Fibroblast of mammary gland (primary cell): ENCODE measurements around the gene TEX10.

Experiments
- DNase-seq: peaks from one replicate; pipeline ENCODE4 v3.0.0-alpha.2; 2010; ENCODE audit warnings: low read depth
- H3K4me3 ChIP-seq: 2 replicates; pipeline ENCODE4 v1.5.1; 2011; ENCODE audit warnings: low read depth, mild to moderate bottlenecking, low read length, moderate library complexity; ENCODE audit not compliant: control insufficient read depth
- TF ChIP-seq, protein P1 (sequence below): conservative IDR thresholded peaks from 2 replicates; pipeline ENCODE4 v1.5.1; 2011; ENCODE audit warnings: low read depth, low read length, inconsistent platforms; ENCODE audit not compliant: control insufficient read depth, insufficient read depth

The TEX10 gene

GRCh38 chr9:100322954-100323536 lies 29.7 kb downstream of the TEX10 start:
- TF ChIP-seq, protein P1, sequence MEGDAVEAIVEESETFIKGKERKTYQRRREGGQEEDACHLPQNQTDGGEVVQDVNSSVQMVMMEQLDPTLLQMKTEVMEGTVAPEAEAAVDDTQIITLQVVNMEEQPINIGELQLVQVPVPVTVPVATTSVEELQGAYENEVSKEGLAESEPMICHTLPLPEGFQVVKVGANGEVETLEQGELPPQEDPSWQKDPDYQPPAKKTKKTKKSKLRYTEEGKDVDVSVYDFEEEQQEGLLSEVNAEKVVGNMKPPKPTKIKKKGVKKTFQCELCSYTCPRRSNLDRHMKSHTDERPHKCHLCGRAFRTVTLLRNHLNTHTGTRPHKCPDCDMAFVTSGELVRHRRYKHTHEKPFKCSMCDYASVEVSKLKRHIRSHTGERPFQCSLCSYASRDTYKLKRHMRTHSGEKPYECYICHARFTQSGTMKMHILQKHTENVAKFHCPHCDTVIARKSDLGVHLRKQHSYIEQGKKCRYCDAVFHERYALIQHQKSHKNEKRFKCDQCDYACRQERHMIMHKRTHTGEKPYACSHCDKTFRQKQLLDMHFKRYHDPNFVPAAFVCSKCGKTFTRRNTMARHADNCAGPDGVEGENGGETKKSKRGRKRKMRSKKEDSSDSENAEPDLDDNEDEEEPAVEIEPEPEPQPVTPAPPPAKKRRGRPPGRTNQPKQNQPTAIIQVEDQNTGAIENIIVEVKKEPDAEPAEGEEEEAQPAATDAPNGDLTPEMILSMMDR, result peak; percentile 75
- DNase-seq, result peak; percentile 55
- H3K4me3 ChIP-seq, result no peak overlapping the region

GRCh38 chr9:100317706-100318105 lies 35.0 kb downstream of the TEX10 start:
- H3K4me3 ChIP-seq, result no peak overlapping the region
- TF ChIP-seq, protein P1, result no peak
- peak; percentile 40 for DNase-seq

DNA sequence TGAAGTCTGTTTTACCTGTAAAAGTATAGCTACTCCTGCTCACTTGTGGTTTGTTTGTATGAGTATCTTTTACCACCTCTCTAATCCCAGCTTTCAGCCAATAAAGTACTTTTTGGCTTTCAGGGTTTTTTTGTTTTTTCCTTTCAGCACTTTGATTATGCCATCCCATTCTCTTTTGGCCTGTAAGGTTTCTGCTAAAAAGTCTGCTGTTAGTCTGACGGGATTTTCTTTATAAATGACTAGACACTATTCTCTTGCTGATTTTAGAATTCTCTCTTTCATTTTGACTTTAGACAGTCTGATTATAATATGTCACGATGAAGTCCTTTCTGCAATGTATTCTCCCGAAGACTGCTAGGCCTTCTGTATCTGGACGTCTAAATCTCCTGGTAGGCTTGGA lies 37.2 kb downstream of the TEX10 start:
- TF ChIP-seq, protein P1, result no peak
- no peak overlapping the region for H3K4me3 ChIP-seq
- no peak for DNase-seq

DNA sequence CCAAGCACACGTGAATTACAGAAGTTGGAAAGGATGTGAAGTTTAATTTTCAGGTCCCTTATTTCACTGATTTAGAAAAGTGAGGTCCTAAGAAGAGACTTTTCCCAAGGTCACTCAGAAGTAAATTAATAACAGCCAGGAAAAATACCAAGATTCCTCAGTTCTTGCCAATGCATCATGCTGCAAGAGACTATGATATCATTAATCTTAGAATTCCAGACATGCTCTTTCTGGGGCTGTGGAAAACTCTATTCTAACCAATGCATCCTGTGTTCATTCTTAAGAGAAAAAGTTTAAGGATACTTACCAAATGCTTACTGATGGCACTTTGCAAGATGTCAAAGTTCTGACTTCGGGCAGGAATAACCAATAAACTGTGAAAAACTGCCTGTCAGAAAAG lies 42.8 kb downstream of the TEX10 start:
- peak; percentile 7 for DNase-seq
- H3K4me3 ChIP-seq, result no peak overlapping the region
- TF ChIP-seq, protein P1, result no peak

- TF ChIP-seq, protein P1, result no peak
- peak; percentile 2 for DNase-seq
- H3K4me3 ChIP-seq, result no peak overlapping the region
Observed at GRCh38 chr9:100308965-100309564, 43.7 kb downstream of the TEX10 start.

DNA sequence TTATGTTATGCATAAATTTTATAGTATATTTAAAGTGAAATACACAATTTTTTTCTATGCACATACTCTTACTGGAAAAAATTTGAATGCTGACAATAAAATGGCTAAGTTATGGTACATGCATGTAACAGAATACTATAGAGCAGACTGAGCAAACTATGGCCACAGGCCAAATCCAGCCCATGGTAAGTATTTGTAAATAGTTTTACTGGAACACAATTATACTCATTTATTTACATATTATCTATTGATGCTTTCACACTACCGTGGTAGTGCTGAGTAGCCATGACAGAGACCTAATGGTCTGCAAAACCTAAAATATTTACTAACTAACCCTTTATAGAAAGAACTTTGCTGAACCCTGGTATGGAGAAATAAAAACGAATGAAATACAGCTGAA lies 45.7 kb downstream of the TEX10 start:
- TF ChIP-seq, protein P1, result no peak
- no peak overlapping the region for H3K4me3 ChIP-seq
- DNase-seq, result no peak

- no peak for DNase-seq
- TF ChIP-seq, protein P1, result no peak
- no peak overlapping the region for H3K4me3 ChIP-seq
Observed at GRCh38 chr9:100306283-100306682, 46.5 kb downstream of the TEX10 start.
